ENCODE data around the gene CARHSP1. TPM values are rescaled to one million over a fixed set of nuclear protein-coding genes. Genes with fewer than 3 reads are reported as not detected.
"Not testable (repeated sequence)": the region's sequence is repeated elsewhere in the genome, so short reads cannot be mapped to it uniquely, and the experiment has no call there.

CARHSP1 gene
- total RNA-seq, 1 donor from 2014 or later = 118 TPM

DNA sequence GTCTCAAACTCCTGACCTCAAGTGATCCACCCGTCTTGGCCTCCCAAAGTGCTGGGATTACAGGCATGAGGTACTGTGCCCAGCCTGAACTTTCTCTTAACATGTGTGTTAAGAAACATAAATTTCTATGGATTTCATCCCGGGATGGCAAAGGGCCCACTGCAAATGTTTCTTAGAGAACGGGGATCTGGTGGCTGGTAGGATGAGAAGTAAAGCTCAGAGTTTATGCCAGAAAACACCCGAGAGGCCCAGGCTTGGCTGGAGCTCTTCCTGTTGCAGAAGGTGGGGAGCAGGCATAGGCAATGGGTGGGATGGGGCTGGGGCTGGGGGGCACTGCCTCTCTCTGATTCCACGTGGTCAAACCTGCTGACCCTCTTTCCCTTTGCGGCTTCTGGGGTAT lies 5.6 kb upstream of the CARHSP1 start:
- Histone ChIP-seq H3K4me1 (ENCODE audit: control insufficient read depth in 3 of 3, insufficient read depth in 3 of 3, low read length in 3 of 3) (peaks cover 1 to 3% (median 1%) of the 10 kb centered on the region in 3 donors), H3K36me3 (ENCODE audit: control insufficient read depth in 3 of 3, insufficient read depth in 3 of 3, low read length in 3 of 3) (no peaks in the 10 kb centered on the region), H3K4me3 (ENCODE audit: low read length in 3 of 3) (no peak overlapping the region), H3K27ac (ENCODE audit: low read depth, low read length) (no peak overlapping the region), H3K9ac (ENCODE audit: low read depth in 1 of 3, low read length in 3 of 3) (no peak overlapping the region), H3K27me3 (ENCODE audit: control insufficient read depth in 3 of 3, insufficient read depth in 3 of 3, low read length in 3 of 3) (peaks cover 0 to 2% (median 0%) of the 10 kb centered on the region in 3 donors), H3K9me3 (ENCODE audit: control insufficient read depth in 3 of 3, low read length in 3 of 3) (no peaks in the 10 kb centered on the region)

DNA sequence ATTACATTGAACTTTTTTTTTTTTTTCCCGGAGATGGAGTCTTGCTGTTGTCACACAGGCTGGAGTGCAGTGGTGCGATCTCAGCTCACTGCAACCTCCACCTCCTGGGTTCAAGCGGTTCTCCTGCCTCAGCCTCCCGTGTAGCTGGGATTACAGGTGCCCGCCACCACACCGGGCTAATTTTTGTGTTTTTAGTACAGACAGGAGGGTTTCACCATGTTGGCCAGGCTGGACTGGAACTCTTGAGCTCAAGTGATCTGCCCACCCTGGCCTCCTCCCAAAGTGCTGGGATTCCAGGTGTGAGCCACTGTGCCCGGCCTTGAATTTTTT lies 5.0 kb upstream of the CARHSP1 start:
- H3K4me1 ChIP-seq (ENCODE audit: control insufficient read depth in 3 of 3, insufficient read depth in 3 of 3, low read length in 3 of 3); H3K27me3 ChIP-seq (ENCODE audit: control insufficient read depth in 3 of 3, insufficient read depth in 3 of 3, low read length in 3 of 3); H3K4me3 ChIP-seq (ENCODE audit: low read length in 3 of 3); H3K27ac ChIP-seq (ENCODE audit: low read depth, low read length); H3K9me3 ChIP-seq (ENCODE audit: control insufficient read depth in 3 of 3, low read length in 3 of 3); H3K36me3 ChIP-seq (ENCODE audit: control insufficient read depth in 3 of 3, insufficient read depth in 3 of 3, low read length in 3 of 3); H3K9ac ChIP-seq (ENCODE audit: low read depth in 1 of 3, low read length in 3 of 3): not testable (repeated sequence)

DNA sequence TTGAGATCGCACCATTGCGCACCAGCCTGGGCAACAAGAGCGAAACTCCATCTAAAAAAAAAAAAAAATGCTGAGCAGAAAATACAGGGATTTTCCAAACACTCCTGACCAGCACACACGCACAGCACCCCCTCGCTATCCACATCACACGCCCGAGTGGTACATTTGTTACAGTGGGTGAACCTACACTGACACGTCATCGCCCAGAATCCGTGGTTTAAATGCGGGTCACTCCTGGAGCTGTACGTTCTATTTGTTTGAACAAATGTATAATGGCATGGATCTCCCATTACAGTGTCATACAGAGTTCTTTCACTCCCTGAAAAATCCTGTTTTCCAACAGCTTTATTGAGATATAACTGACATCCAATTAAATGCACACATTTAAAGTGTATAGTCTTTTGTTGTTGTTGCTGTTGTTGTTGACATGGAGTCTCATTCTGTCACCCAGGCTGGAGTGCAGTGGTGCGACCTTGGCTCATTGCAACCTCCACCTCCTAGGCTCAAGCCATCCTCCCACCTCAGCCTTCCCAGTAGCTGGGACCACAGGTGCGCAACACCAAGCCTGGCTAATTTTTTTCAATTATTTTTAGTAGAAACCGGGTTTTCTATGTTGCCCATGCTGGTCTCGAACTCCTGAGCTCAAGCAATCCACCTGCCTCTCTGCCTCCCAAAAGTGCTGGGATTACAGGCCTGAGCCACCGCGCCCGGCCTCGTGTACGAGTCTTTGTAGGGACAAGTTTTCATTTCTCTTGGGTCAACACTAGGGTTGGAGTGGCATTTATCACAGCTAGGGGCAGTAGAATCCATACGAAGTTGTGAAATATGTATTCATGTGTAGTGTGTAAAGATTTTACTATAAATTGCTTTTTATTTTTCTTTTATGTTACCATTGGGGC lies 4.4 kb upstream of the CARHSP1 start:
- Histone ChIP-seq H3K36me3 (ENCODE audit: control insufficient read depth in 3 of 3, insufficient read depth in 3 of 3, low read length in 3 of 3) (no peaks in the 10 kb centered on the region), H3K9ac (ENCODE audit: low read depth in 1 of 3, low read length in 3 of 3) (no peak overlapping the region)

DNA sequence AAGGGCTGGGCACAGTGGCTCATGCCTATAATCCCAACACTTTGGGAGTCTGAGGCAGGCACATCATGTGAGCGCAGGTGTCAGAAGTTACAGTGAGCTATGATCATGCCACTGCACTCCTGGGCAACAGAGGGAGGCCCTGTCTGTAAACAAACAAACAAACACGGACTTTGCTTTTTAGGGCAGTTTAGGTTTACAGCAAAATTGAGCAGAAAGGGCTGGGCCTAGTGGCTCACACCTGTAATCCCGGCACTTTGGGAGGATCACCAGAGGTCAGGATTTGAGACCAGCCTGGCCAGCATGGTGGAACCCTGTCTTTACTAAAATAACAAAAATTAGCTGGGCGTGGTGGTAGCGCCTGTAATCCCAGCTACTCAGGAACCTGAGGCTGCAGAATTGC lies 3.3 kb upstream of the CARHSP1 start:
- Histone ChIP-seq H3K9me3 (ENCODE audit: control insufficient read depth in 3 of 3, low read length in 3 of 3) (no peaks in the 10 kb centered on the region), H3K9ac (ENCODE audit: low read depth in 1 of 3, low read length in 3 of 3) (no peak overlapping the region), H3K27me3 (ENCODE audit: control insufficient read depth in 3 of 3, insufficient read depth in 3 of 3, low read length in 3 of 3) (peaks cover 8 to 15% (median 10%) of the 10 kb centered on the region in 3 donors), H3K27ac (ENCODE audit: low read depth, low read length) (no peak overlapping the region), H3K36me3 (ENCODE audit: control insufficient read depth in 3 of 3, insufficient read depth in 3 of 3, low read length in 3 of 3) (no peaks in the 10 kb centered on the region), H3K4me1 (ENCODE audit: control insufficient read depth in 3 of 3, insufficient read depth in 3 of 3, low read length in 3 of 3) (peaks cover 3 to 14% (median 12%) of the 10 kb centered on the region in 3 donors), H3K4me3 (ENCODE audit: low read length in 3 of 3) (no peak overlapping the region)

More for the DNA sequence above, 4.4 kb upstream of the CARHSP1 start:
- Histone ChIP-seq H3K27me3 (ENCODE audit: control insufficient read depth in 3 of 3, insufficient read depth in 3 of 3, low read length in 3 of 3) (peaks cover 0 to 3% (median 0%) of the 10 kb centered on the region in 3 donors), H3K9me3 (ENCODE audit: control insufficient read depth in 3 of 3, low read length in 3 of 3) (no peaks in the 10 kb centered on the region), H3K4me3 (ENCODE audit: low read length in 3 of 3) (no peak overlapping the region), H3K4me1 (ENCODE audit: control insufficient read depth in 3 of 3, insufficient read depth in 3 of 3, low read length in 3 of 3) (peaks cover 2 to 4% (median 3%) of the 10 kb centered on the region in 3 donors), H3K27ac (ENCODE audit: low read depth, low read length) (no peak overlapping the region)

DNA sequence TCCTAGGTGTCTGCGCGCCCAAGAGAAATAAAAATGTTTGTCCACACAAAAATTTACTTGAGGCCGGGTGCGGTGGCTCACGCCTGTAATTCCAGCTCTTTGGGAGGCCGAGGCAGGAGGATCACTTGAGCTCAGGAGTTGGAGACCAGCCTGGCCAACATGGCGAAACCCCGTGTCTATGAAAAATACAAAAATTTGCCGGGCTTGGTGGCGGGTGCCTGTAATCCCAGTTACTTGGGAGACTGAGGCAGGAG lies 1.1 kb upstream of the CARHSP1 start:
- peaks cover 20 to 30% (median 26%) of the 10 kb centered on the region in 3 donors for H3K4me1 ChIP-seq (ENCODE audit: control insufficient read depth in 3 of 3, insufficient read depth in 3 of 3, low read length in 3 of 3)
- H3K27me3 ChIP-seq (ENCODE audit: control insufficient read depth in 3 of 3, insufficient read depth in 3 of 3, low read length in 3 of 3) = peaks cover 13 to 35% (median 26%) of the 10 kb centered on the region in 3 donors
- not testable (repeated sequence) for H3K9me3 ChIP-seq (ENCODE audit: control insufficient read depth in 3 of 3, low read length in 3 of 3); H3K9ac ChIP-seq (ENCODE audit: low read depth in 1 of 3, low read length in 3 of 3); H3K27ac ChIP-seq (ENCODE audit: low read depth, low read length); H3K4me3 ChIP-seq (ENCODE audit: low read length in 3 of 3); H3K36me3 ChIP-seq (ENCODE audit: control insufficient read depth in 3 of 3, insufficient read depth in 3 of 3, low read length in 3 of 3)

DNA sequence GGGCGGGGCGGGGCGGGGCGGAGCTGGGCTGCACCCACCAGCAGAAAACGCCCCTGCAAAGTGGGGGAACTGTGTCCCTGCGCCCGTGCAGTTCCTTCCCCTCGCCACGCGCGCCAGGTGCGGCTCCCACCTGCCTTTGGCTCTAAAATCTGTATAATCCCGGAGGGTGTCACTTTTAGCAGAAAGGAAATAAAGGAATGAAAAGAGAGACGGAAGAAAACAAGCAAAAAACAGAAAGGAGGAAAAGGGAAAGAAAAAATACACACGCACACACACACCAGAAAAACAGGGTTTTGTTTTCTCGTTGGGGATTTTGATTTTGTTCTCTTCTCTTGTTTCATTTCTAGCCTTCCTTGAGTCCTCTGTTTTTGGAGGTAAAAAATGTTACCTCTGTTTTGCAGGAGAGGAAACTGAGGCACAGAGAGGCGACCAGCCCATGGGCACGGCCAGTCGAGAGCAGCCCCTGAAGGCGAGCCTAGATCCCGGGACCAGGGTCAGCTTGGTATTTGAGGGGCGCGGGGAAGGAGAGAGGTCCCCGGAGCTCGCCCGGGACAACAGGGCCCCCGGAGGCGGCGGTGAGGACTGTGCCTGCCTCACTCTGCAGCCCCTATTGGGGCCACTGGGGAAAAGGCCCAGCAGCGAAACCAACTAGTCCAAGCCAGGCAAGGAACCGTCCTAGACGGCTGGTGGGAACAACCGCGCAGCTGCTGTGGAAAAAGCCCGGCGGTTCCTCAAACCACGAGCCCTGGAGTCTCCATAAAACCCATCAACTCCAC lies 594 bp upstream of the CARHSP1 start:
- H3K9ac ChIP-seq (ENCODE audit: low read depth in 1 of 3, low read length in 3 of 3) = no peak overlapping the region
- no peaks in the 10 kb centered on the region for H3K9me3 ChIP-seq (ENCODE audit: control insufficient read depth in 3 of 3, low read length in 3 of 3)
- H3K4me3 ChIP-seq (ENCODE audit: low read length in 3 of 3) = peak overlapping the region; percentile 13 to 68 (median 62)
- no peaks in the 10 kb centered on the region for H3K36me3 ChIP-seq (ENCODE audit: control insufficient read depth in 3 of 3, insufficient read depth in 3 of 3, low read length in 3 of 3)
- peaks cover 25 to 35% (median 32%) of the 10 kb centered on the region in 3 donors for H3K4me1 ChIP-seq (ENCODE audit: control insufficient read depth in 3 of 3, insufficient read depth in 3 of 3, low read length in 3 of 3)
- peaks cover 13 to 38% (median 31%) of the 10 kb centered on the region in 3 donors for H3K27me3 ChIP-seq (ENCODE audit: control insufficient read depth in 3 of 3, insufficient read depth in 3 of 3, low read length in 3 of 3)
- H3K27ac ChIP-seq (ENCODE audit: low read depth, low read length) = no peak overlapping the region

DNA sequence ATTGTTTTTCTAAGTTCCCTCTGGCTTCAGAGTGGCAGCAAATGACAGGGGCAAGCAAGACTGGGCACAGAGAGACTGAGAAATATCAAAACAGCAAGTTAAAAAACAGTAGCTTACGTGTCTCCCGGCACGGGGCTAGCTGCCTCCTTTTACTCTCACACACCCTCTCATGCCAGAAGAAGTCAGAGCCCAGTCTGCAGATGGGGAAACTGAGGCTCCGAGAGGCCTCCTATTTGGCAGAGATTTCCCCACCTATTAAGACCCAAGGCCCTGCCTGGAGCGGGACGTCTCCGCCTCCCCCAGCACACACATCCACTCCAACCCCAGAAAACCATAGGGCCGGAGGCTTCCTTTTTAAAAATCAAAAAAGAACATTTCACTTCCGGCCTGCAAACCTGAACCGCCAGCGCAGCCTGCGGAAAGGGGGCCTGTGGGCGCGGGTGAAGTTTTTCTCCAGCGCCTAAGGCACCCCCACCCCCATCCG lies 832 bp downstream of the CARHSP1 start:
- Histone ChIP-seq H3K36me3 (ENCODE audit: control insufficient read depth in 3 of 3, insufficient read depth in 3 of 3, low read length in 3 of 3) (peaks cover 0 to 3% (median 0%) of the 10 kb centered on the region in 3 donors), H3K9me3 (ENCODE audit: control insufficient read depth in 3 of 3, low read length in 3 of 3) (no peaks in the 10 kb centered on the region), H3K4me3 (ENCODE audit: low read length in 3 of 3) (peak overlapping the region; percentile 68 to 83 (median 73)), H3K4me1 (ENCODE audit: control insufficient read depth in 3 of 3, insufficient read depth in 3 of 3, low read length in 3 of 3) (peaks cover 38 to 48% (median 40%) of the 10 kb centered on the region in 3 donors), H3K27me3 (ENCODE audit: control insufficient read depth in 3 of 3, insufficient read depth in 3 of 3, low read length in 3 of 3) (peaks cover 13 to 44% (median 38%) of the 10 kb centered on the region in 3 donors), H3K27ac (ENCODE audit: low read depth, low read length) (peak overlapping the region; percentile 59), H3K9ac (ENCODE audit: low read depth in 1 of 3, low read length in 3 of 3) (peak overlapping the region; percentile 68 to 80 (median 68))

DNA sequence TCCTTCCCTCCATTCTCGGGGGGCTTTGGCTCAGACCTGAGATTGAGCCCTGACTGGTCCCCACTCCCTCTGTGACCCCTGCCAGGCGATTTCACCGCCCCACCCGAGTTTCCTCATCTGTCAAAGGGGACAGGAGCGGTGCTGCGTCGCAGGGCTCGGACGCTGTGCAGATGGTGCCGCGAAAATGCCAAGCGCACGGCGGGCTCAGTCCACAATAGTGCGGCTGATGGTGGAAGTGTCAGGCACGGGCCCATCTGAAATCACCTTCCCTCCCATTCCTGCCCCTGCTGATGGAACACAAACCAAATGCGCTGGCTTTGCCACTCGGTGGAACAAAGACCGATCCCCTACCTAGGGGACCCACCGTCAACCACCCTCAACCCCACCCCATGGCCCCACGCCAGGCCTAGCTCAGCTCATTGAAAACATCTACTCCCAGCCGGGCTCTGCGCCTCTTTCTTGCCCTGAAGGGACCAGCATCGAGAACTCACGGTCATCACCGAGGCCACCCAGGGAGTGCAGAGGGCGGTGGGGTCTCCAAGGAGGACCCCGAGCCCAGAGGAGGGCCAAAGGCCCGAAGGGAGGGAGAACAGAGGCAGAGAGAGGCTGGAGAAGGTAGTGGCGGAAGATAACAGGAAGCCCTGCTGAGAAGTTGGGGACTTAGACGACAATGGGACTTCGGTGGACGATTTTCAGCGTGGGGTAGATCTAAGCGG lies 1.4 kb downstream of the CARHSP1 start:
- Histone ChIP-seq H3K4me1 (ENCODE audit: control insufficient read depth in 3 of 3, insufficient read depth in 3 of 3, low read length in 3 of 3) (peaks cover 40 to 48% (median 44%) of the 10 kb centered on the region in 3 donors), H3K9ac (ENCODE audit: low read depth in 1 of 3, low read length in 3 of 3) (peak overlapping the region; percentile 68 to 80 (median 68)), H3K27me3 (ENCODE audit: control insufficient read depth in 3 of 3, insufficient read depth in 3 of 3, low read length in 3 of 3) (peaks cover 13 to 44% (median 38%) of the 10 kb centered on the region in 3 donors), H3K27ac (ENCODE audit: low read depth, low read length) (peak overlapping the region; percentile 59), H3K36me3 (ENCODE audit: control insufficient read depth in 3 of 3, insufficient read depth in 3 of 3, low read length in 3 of 3) (peaks cover 0 to 3% (median 0%) of the 10 kb centered on the region in 3 donors), H3K9me3 (ENCODE audit: control insufficient read depth in 3 of 3, low read length in 3 of 3) (no peaks in the 10 kb centered on the region), H3K4me3 (ENCODE audit: low read length in 3 of 3) (peak overlapping the region; percentile 68 to 83 (median 73))

DNA sequence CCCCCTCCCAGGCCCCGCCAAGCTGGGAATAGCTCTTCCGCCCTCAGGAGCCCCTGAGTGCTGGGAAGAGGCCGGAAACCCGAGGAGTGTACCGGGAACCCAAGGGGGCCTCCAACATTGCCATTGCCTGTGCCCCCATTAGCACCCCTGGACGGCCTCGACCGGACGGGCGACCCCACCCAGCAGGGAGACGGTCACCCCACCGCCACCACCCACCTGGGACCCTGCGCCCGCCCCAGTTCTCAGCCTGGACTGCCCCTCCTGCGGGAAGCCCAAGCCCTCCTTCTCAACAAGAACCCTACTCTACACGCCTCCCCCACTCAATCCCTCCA lies 2.0 kb downstream of the CARHSP1 start:
- Histone ChIP-seq H3K4me3 (ENCODE audit: low read length in 3 of 3) (peak overlapping the region; percentile 68 to 83 (median 73)), H3K9me3 (ENCODE audit: control insufficient read depth in 3 of 3, low read length in 3 of 3) (no peaks in the 10 kb centered on the region), H3K9ac (ENCODE audit: low read depth in 1 of 3, low read length in 3 of 3) (peak overlapping the region in 2 of 3 donors; percentile 68 to 80), H3K27ac (ENCODE audit: low read depth, low read length) (peak overlapping the region; percentile 59), H3K4me1 (ENCODE audit: control insufficient read depth in 3 of 3, insufficient read depth in 3 of 3, low read length in 3 of 3) (peaks cover 40 to 48% (median 47%) of the 10 kb centered on the region in 3 donors), H3K27me3 (ENCODE audit: control insufficient read depth in 3 of 3, insufficient read depth in 3 of 3, low read length in 3 of 3) (peaks cover 13 to 44% (median 38%) of the 10 kb centered on the region in 3 donors), H3K36me3 (ENCODE audit: control insufficient read depth in 3 of 3, insufficient read depth in 3 of 3, low read length in 3 of 3) (peaks cover 0 to 3% (median 0%) of the 10 kb centered on the region in 3 donors)
